DND-41 (cell line): ENCODE data around the gene MYO1B.

ENCODE experiments used
- EZH2 ChIP-seq: IDR thresholded peaks from 3 replicates; pipeline ENCODE4 v1.6.1; 2012; ENCODE audit warnings: borderline replicate concordance, low read depth, mild to moderate bottlenecking, moderate library complexity, low read length, inconsistent platforms; ENCODE audit not compliant: severe bottlenecking
- TF ChIP-seq, protein P1 (sequence below): IDR thresholded peaks from 2 replicates; pipeline ENCODE4 v1.5.1; 2012; ENCODE audit warnings: borderline replicate concordance, low read length, moderate library complexity, mild to moderate bottlenecking; ENCODE audit not compliant: poor library complexity, severe bottlenecking; ENCODE audit errors: extremely low read depth

- TF ChIP-seq, protein P1, sequence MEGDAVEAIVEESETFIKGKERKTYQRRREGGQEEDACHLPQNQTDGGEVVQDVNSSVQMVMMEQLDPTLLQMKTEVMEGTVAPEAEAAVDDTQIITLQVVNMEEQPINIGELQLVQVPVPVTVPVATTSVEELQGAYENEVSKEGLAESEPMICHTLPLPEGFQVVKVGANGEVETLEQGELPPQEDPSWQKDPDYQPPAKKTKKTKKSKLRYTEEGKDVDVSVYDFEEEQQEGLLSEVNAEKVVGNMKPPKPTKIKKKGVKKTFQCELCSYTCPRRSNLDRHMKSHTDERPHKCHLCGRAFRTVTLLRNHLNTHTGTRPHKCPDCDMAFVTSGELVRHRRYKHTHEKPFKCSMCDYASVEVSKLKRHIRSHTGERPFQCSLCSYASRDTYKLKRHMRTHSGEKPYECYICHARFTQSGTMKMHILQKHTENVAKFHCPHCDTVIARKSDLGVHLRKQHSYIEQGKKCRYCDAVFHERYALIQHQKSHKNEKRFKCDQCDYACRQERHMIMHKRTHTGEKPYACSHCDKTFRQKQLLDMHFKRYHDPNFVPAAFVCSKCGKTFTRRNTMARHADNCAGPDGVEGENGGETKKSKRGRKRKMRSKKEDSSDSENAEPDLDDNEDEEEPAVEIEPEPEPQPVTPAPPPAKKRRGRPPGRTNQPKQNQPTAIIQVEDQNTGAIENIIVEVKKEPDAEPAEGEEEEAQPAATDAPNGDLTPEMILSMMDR = no peak
- no peak for TF ChIP-seq EZH2
These were observed 220.7 kb downstream of the MYO1B start for GRCh38 chr2:191465766-191466420.
